Kidney (tissue), 14 donors: ENCODE data around the gene POLRMT. TPM values are rescaled to one million over a fixed set of nuclear protein-coding genes. Genes with fewer than 3 reads are reported as not detected.

Experiments used
- DNase-seq, 5 donors: peaks; one replicate each; pipeline ENCODE4 v3.0.0-alpha.2; 2013 to 2020
- FAIRE-seq: peaks from 2 replicates; lab custom pipeline; 2012; peaks lifted over from hg19 to GRCh38; lab: Jason Lieb, UNC
- H3K27ac ChIP-seq, 2 donors: one replicate each; pipeline ENCODE4 v1.7.0; 2013; ENCODE audit warnings: low read depth in 2 of 2, low read length in 2 of 2, inconsistent platforms in 1 of 2
- H3K27me3 ChIP-seq: one replicate; pipeline ENCODE4 v1.7.1; 2013; ENCODE audit warnings: low read length, inconsistent platforms; ENCODE audit not compliant: control insufficient read depth, insufficient read depth
- H3K36me3 ChIP-seq, 3 donors: one replicate each; pipeline versions ENCODE4 v1.7.0 to v1.7.1; 2013; ENCODE audit warnings: low read length in 3 of 3, control low read depth in 1 of 3, inconsistent platforms in 1 of 3; ENCODE audit not compliant: insufficient read depth in 3 of 3, control insufficient read depth in 2 of 3
- H3K4me1 ChIP-seq, 3 donors: one replicate each; pipeline versions ENCODE4 v1.7.0 to v1.7.1; 2013; ENCODE audit warnings: low read length in 3 of 3, inconsistent platforms in 1 of 3, low read depth in 1 of 3; ENCODE audit not compliant: control insufficient read depth in 2 of 3, insufficient read depth in 2 of 3
- H3K4me3 ChIP-seq, 3 donors: one replicate each; pipeline versions ENCODE4 v1.7.0 to v1.8.1; 2013; ENCODE audit warnings: low read length in 3 of 3, control low read depth in 1 of 3, inconsistent platforms in 1 of 3
- H3K9ac ChIP-seq, 3 donors: one replicate each; pipeline versions ENCODE4 v1.7.0 to v1.7.1; 2013; ENCODE audit warnings: low read length in 3 of 3, control low read depth in 1 of 3, inconsistent platforms in 1 of 3
- H3K9me3 ChIP-seq, 3 donors: one replicate each; pipeline versions ENCODE4 v1.7.0 to v1.7.1; 2013; ENCODE audit warnings: low read length in 3 of 3, control low read depth in 1 of 3, inconsistent platforms in 1 of 3; ENCODE audit not compliant: control insufficient read depth in 2 of 3, insufficient read depth in 1 of 3
- CTCF ChIP-seq: IDR thresholded peaks from 3 replicates; pipeline ENCODE4 v1.5.1; 2012; ENCODE audit warnings: mild to moderate bottlenecking, moderate library complexity, borderline replicate concordance; ENCODE audit not compliant: insufficient read depth; ENCODE audit errors: extremely low read depth
- intact Hi-C: fragments of 100-400 bp; cut with DNase I; formaldehyde crosslinking; loops from one replicate; pipeline ENCODE4 v1.11.1; 2022
- polyA plus RNA-seq: library from polyadenylated mRNA; stranded (reverse); fragments of 350-450 nt; fragmentation: Illumina TruSeq; extraction: RNeasy Lipid Tissue Mini Kit (QIAGEN cat#74804); gene quantifications from one replicate; pipeline ENCODE4 v1.2.3, GENCODE V29; 2014; ENCODE audit warnings: low read depth, low replicate concordance; ENCODE audit not compliant: insufficient read depth
- total RNA-seq: library from RNA; stranded (reverse); fragmentation: NEBNext Ultra II Directional; extraction: Animal tissue kit (Norgen Biotek cat#: 25700); gene quantifications from one replicate; pipeline ENCODE4 v1.2.1, GENCODE V29; 2021
- donor health status: control.
- donor health status: control.
- donor health status: control.
- donor health status: control.
- donor health status: control.
- donor health status: DM: yes; HTN: yes; CAD: no.
- donor health status: Normal renal cell carcinoma (clear cell type).

Gene POLRMT
- total and polyA plus RNA-seq, 2 donors from 2014 or later, result 49.8 to 117 TPM

DNA sequence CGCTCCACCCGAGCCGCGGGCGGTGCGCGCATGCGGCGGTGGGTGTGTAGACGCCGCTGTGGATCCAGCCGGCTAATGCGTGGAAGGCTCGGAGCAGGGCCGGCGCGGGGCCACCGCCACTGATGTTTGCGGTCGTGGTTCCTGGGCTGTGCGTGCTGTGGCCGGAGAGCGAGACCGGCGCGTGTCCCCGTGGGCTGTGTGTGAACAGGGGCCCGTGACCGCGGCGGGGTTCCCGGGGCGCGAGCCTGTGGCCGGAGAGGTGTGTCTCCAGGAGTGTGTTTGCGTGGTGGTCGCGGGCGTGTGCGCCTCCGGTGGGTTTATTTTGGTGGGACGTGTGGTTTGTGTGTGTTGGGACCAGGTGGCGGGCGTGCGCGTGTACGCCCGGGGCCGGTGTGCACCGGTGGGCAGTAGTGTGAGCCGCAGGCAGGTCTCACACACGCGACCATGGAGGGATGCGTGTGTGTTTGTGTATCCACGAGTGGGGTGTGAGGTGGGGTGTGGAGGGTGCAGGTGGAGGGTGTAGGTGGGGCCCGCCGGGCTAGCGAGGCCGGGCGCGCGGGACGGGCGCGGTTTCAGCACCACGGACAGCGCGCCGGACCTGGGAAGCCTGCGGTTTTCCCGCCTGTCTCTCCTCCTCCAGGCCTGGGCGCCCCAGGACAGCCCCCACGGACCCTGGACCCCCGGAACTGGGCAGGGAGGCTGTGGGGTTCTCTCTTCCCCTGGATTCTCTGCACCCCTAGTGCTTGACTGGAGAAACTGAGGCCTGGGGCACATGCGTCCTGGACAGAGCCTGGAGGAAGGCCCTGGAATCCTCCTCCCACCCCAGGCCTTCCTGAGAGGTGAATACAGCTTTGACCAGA lies 42.0 kb downstream of the POLRMT start:
- H3K27me3 ChIP-seq, result no peaks in the 10 kb centered on the region
- H3K9me3 ChIP-seq, result no peaks in the 10 kb centered on the region
- no peak overlapping the region for H3K9ac ChIP-seq
- TF ChIP-seq CTCF, result no peak
- intact Hi-C loops, result no loop called here
- no peak overlapping the region for H3K27ac ChIP-seq
- H3K4me1 ChIP-seq, result peaks cover 0 to 3% (median 0%) of the 10 kb centered on the region in 3 donors
- DNase-seq (peak in 3 of 5 donors; percentile 49 to 79 (median 70)), FAIRE-seq (no peak)
- no peaks in the 10 kb centered on the region for H3K36me3 ChIP-seq
- no peak overlapping the region for H3K4me3 ChIP-seq

GRCh38 chr19:590750-591098 lies 42.6 kb downstream of the POLRMT start:
- DNase-seq (no peak), FAIRE-seq (no peak)
- Histone ChIP-seq H3K36me3 (no peaks in the 10 kb centered on the region), H3K9ac (no peak overlapping the region), H3K27me3 (no peaks in the 10 kb centered on the region), H3K4me1 (peaks cover 0 to 3% (median 0%) of the 10 kb centered on the region in 3 donors), H3K4me3 (no peak overlapping the region), H3K27ac (no peak overlapping the region), H3K9me3 (no peaks in the 10 kb centered on the region)
- TF ChIP-seq CTCF, result no peak
- intact Hi-C loops, result no loop called here

- FAIRE-seq, result no peak
- Histone ChIP-seq H3K27me3 (no peaks in the 10 kb centered on the region), H3K4me3 (no peak overlapping the region), H3K4me1 (peaks cover 0 to 3% (median 0%) of the 10 kb centered on the region in 3 donors), H3K9me3 (no peaks in the 10 kb centered on the region), H3K36me3 (no peaks in the 10 kb centered on the region), H3K9ac (no peak overlapping the region), H3K27ac (no peak overlapping the region)
- no peak for TF ChIP-seq CTCF
- DNase-seq, result peak in 1 of 5 donors; percentile 45
- intact Hi-C loops, result no loop called here
Measured at GRCh38 chr19:590396-590745, 43.0 kb downstream of the POLRMT start.
